ENCODE results near the gene DCDC2C. TPM values are rescaled to one million over a fixed set of nuclear protein-coding genes. Genes with fewer than 3 reads are reported as not detected.

Gene DCDC2C
- total and polyA plus RNA-seq, 2 of the 4 experiments (the other 2 are of a cell fraction): not detected

- no peak overlapping the region for H2BK5ac ChIP-seq (ENCODE audit: low read depth, low read length, poor library complexity, severe bottlenecking)
- no peak for ATAC-seq (ENCODE audit: low read depth)
- H2AFZ ChIP-seq (replicated peaks; ENCODE audit: low read length, poor library complexity): no peak overlapping the region
- no peak overlapping the region for H2AK9ac ChIP-seq (replicated peaks; ENCODE audit: low read depth, low read length, poor library complexity)
- H4K8ac ChIP-seq (ENCODE audit: low read depth in 2 of 2, low read length in 2 of 2): no peak overlapping the region
- H3K9me1 ChIP-seq (ENCODE audit: insufficient read depth, low read length): no peaks in the 10 kb centered on the region
- no peak overlapping the region for H2AK5ac ChIP-seq (ENCODE audit: low read depth, low read length)
- H3K4me3 ChIP-seq (ENCODE audit: insufficient read depth, low read depth, low read length): no peak overlapping the region
- H3K36me3 ChIP-seq (ENCODE audit: control insufficient read depth, insufficient read depth, low read length): no peaks in the 10 kb centered on the region
- no peaks in the 10 kb centered on the region for H4K20me1 ChIP-seq (ENCODE audit: insufficient read depth, low read length)
- no peaks in the 10 kb centered on the region for H3K4me1 ChIP-seq (ENCODE audit: control insufficient read depth, insufficient read depth, low read length)
- no peak overlapping the region for H3K4me2 ChIP-seq (ENCODE audit: low read depth, low read length)
- H3K4ac ChIP-seq (ENCODE audit: low read depth, low read length): no peak overlapping the region
- H3K56ac ChIP-seq (ENCODE audit: extremely low read depth, insufficient read depth, low read length): no peak overlapping the region
- no peak overlapping the region for H3K18ac ChIP-seq (ENCODE audit: low read depth, low read length)
- H3K14ac ChIP-seq (replicated peaks; ENCODE audit: low read depth, low read length): no peak overlapping the region
- ChIA-PET CTCF (no interaction called here), POLR2A (ENCODE audit: unreplicated experiment) (no interaction called here)
- no peaks in the 10 kb centered on the region for H3K9me3 ChIP-seq (ENCODE audit: control insufficient read depth, insufficient read depth, low read length)
- no peak overlapping the region for H2BK120ac ChIP-seq (ENCODE audit: low read depth, low read length)
- no peak overlapping the region for H4K91ac ChIP-seq (ENCODE audit: insufficient read depth, low read depth, low read length)
- H2BK20ac ChIP-seq (ENCODE audit: low read depth, low read length): no peak overlapping the region
- H3K27me3 ChIP-seq (ENCODE audit: control insufficient read depth, insufficient read depth, low read length): no peaks in the 10 kb centered on the region
- no peak overlapping the region for H3K27ac ChIP-seq (ENCODE audit: insufficient read depth, low read length)
- TF ChIP-seq NFE2L2 (IDR thresholded peaks at IDR 0.05; ENCODE audit: low read depth, low read length) (no peak), SMC3 (IDR thresholded peaks at IDR 0.05; ENCODE audit: low read depth, low read length) (no peak), MAZ (IDR thresholded peaks at IDR 0.05; ENCODE audit: borderline replicate concordance, low read depth, low read length) (no peak), CEBPB (IDR thresholded peaks at IDR 0.05; ENCODE audit: low read depth, low read length) (no peak), POLR2A (IDR thresholded peaks at IDR 0.05; ENCODE audit: low read depth, low read length) (no peak), USF2 (IDR thresholded peaks at IDR 0.05; ENCODE audit: low read depth, low read length) (no peak), CTCF (conservative IDR thresholded peaks at IDR 0.05; ENCODE audit: low read depth, low read length) (no peak), MXI1 (IDR thresholded peaks at IDR 0.05; ENCODE audit: borderline replicate concordance, low read depth, low read length) (no peak), RFX5 (IDR thresholded peaks at IDR 0.05; ENCODE audit: low read depth, low read length) (no peak), RCOR1 (IDR thresholded peaks at IDR 0.05; ENCODE audit: insufficient replicate concordance, low read length) (no peak), BHLHE40 (IDR thresholded peaks at IDR 0.05; ENCODE audit: low read depth, low read length) (no peak), ELK1 (IDR thresholded peaks at IDR 0.05; ENCODE audit: borderline replicate concordance, low read depth, low read length) (no peak), FOS (IDR thresholded peaks at IDR 0.05; ENCODE audit: low read depth, low read length) (no peak)
- H3K79me1 ChIP-seq (ENCODE audit: low read depth in 1 of 2, low read length in 2 of 2): no peaks in the 10 kb centered on the region
- no peak for DNase-seq
- no peak overlapping the region for H3K9ac ChIP-seq (ENCODE audit: low read depth, low read length)
- in situ Hi-C loops (cut with MboI; ENCODE audit: low sequenced_read_pairs): no loop called here
- 52% methylated on average over 7 of the region's 12 CpGs; no CpG with 5 or more reads in 1 of the 2 experiments for WGBS, 2 experiments (ENCODE audit: extremely low coverage in 2 of 2, insufficient read length in 1 of 2)
- H2BK15ac ChIP-seq (ENCODE audit: low read depth, low read length): no peak overlapping the region
- no peak overlapping the region for H3K23ac ChIP-seq (ENCODE audit: low read depth, low read length)
- dilution Hi-C loops (cut with HindIII; ENCODE audit: low sequenced_read_pairs, unreplicated experiment): no loop called here
- intact Hi-C loops (cut with micrococcal nuclease): no loop called here
- H4K5ac ChIP-seq (ENCODE audit: low read depth, low read length): no peak overlapping the region
- no TSS peak for BruUV-seq (replicated peaks)
Measured at GRCh38 chr2:3745920-3746319, 42.5 kb downstream of the DCDC2C start.
